RPMI8226 (cell line): ENCODE data around the gene HOXA5.

Experiments used
- DNase-seq: peaks from one replicate; pipeline ENCODE4 v3.0.0-alpha.2; 2015

HOXA5 gene

DNA sequence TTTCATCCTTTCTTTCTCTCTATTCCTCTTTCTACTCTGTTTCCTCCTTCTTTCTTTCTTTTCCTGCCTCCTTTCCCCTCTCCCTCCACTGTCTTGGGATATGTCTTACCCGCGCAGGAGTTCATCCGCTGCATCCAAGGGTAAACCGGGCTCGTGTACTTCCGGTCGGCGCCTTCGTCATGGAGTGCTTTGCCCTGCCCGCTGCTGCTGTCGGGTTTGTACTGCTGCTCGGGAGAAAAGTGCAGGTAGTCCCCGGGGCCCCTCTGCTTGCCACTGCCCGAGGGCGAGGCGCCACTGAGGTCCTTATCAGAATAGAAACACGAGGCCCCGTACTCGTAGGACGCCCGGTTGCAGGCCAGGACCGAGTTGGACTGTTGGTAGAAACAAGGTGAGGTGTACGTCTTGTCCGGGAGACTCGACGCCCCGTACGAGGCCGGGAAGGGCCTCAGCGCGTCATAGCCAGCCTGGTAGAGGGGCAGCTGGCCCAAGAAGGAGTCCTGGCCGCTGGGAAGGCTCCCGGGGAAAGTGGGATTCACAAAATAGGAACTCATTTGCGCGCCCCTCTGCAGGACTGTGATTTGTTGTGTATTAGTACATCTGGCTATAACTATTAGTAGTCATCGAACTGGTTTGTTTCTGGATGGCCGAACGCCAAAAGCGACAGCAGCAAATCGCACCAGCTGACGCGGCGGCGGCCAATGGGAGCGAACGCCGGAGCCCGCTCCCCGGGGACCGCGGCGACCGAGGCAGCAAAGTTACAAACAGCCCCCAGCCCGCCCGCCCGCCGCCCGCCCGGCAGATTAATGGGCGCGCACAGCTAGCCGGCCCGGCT, 3.9 kb upstream of the HOXA5 start, which contains the start of gene HOXA6:
Gene HOXA6, minus strand, starts transcription at position 576 of the 832 bp plus-strand sequence. Its CDS starts 25 bp downstream, at position 551.
- DNase-seq: no peak

DNA sequence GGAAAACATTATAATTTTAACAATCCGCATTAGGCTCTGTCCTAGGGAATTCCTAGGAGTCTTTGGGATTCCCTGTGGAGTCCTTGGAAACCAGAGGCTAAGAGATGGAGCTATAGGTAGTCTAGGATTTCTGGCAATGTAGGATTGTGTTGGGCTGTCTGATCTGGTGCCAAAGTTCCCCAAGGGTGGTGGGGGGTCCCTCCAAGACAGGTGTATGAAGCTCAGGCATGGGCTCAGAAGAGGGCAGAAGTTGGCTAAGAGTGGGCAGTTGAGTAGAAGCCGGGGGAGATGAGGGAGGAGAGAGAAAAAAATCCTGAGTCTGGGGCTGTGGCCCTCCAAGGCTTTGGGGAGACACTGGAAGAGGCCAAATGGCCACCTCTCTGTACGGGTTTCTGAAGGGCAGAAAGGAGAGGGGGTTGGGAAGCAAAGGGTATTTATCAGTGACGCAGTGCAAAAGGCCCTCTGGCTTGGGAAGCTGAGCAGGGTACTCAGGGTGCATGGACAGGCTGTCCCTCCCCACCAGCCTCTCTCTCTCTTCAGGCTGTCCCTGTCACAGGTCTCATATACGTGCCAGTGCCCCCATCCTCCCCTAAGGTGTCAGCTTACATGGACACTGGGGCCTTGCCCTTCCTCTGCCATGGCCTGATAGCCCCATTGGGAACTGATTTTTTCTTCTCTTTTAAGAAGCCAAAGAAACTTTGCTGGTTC, 3.2 kb upstream of the HOXA5 start:
- no peak for DNase-seq

DNA sequence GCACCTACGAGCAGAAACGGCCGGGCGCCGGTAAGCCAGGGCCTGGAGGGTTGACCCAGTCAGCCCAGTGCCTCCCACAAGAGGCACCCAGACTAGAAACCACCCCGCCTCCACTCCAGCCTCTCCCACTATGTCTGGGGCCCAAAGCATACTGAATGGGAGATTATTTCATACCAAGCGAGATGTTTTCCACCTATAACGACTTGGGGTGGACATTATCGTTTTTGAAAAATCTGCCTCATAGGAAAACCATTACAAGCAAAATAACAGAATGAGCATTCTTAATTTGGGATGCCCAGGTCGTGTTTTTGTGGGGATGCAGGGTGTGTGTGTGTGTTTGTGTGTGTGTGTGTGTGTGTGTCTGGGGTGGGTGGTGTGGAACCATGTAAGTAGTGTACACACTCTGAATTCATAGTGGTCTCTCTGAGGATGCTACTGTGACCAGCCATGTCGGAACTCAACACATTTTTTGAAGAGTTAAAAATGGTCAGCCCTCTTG, 2.5 kb upstream of the HOXA5 start:
- no peak for DNase-seq

DNA sequence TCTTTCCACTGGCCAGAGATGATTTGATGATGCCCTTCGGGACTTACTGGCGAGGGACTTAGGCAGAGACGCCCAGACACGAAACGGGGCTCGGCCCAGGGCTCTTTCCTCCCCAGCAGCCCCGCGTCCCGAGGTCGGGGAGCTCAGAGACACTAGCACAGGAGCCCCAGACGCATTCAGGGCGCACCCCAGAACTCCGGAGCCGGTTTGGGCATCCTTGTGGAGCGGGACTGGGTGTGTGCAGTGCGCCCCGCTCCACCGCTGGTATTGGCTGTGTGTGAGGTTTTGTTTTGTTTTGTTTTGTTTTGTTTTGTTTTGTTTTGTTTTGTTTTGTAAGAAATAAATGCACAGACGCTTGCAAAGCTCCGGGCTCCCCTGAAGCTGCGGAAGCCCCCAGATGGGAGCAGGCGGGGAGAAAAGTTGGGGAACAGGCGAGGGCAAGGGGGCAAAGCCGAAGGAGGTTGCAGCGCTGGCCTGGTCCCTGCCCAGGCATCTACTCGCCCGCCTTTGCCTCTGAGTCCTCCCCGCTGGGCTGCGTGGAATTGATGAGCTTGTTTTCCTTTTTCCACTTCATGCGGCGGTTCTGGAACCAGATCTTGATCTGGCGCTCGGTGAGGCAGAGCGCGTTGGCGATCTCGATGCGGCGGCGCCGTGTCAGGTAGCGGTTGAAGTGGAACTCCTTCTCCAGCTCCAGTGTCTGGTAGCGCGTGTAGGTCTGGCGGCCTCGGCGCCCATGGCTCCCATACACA, 1.9 kb upstream of the HOXA5 start:
- DNase-seq: no peak

- DNase-seq: no peak
These were observed 1.3 kb upstream of the HOXA5 start for GRCh38 chr7:27144781-27145164.

- no peak for DNase-seq
These were observed 684 bp upstream of the HOXA5 start for GRCh38 chr7:27143950-27144780.

DNA sequence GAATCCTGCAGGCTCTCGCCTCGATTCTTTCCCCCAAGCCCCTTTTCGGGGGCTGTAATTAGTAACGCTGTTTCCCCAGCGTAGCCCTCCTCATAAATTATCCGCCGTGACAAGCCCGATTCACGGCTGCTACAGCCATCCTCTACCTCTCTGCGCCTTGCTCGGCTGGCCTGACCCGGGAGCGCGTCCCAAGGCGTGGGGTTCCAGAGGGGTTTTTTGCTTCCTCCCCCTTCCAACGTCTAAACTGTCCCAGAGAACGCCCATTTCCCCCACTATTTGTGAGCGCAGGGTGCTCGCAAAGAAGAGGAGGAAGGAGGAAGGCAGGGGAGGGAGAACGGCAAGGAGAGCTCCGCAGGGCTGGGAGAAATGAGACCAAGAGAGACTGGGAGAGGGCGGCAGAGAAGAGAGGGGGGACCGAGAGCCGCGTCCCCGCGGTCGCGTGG, 880 bp downstream of the HOXA5 start:
- DNase-seq: no peak

GRCh38 chr7:27141923-27142579, 1.4 kb downstream of the HOXA5 start:
- DNase-seq: no peak

DNA sequence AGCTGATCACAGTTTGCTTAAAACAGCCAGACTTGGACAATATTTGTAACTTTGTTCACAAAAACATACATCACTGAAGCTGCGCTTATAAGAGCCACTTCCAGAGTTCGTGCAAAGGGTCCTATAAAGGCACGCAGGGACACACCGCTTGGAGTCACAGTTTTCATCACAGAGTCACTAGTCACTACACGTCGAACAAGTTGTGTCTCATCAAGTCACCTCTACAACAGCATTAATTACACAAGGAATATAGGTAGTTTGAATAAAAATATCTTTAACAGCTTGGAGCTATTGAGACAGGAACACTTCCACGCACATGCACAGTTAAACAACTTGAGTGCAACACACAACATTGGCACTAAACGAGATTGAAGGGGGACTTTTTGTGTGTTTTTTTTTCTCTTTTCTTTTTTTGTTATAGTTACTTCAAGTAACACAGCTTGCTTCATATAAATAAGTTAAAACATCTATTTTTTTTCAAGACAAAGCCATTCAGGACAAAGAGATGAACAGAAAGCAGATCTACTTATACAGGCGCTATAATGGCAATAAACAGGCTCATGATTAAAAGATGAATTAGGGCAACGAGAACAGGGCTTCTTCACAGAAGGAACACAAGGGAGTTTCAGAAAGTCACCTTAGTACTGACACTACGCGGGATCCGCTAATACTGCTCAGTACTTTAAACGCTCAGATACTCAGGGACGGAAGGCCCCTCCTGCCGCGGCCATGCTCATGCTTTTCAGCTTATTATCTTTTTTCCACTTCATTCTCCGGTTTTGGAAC, 2.2 kb downstream of the HOXA5 start:
- no peak for DNase-seq

- DNase-seq: no peak
These were observed 3.2 kb downstream of the HOXA5 start for GRCh38 chr7:27140126-27140857.

DNA sequence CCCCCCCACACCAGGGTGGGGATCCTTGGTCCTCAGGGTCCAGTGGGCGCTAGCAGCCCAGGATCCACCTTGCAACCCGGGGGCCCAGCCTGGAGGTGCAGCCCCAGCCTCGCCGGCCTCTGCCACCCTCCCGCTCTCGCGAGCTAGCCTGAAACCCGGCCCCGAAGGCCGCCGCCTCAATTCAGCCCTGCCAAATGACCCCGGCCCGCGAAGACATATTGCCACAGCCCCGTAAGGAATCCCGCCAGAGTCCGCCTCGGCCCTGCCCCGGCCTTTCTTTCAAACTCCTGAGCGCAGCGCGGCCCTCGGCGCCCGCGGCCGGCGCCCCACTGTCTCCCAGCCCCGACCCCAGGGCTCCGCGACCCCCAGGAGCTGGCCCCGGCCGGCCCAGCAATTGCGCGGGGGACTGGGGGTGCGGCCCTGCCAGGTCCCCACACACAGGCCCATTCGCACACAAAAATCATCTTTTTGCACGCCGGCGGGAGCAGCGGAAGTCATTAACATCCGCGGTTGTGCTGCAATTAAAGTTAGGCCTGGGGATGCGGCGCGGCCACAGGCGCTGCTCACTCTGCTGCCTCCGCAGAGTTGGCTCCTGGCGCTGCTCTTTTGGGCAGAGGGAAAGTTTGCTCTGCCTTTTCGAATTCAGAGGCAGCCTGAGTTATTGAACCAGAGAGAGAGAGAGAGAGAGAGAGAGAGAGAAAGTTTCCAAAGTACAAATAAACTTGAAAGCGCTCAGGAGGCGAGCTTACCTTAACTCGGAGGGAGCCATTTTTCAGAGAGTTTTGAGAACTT, 4.0 kb downstream of the HOXA5 start:
- no peak for DNase-seq

DNA sequence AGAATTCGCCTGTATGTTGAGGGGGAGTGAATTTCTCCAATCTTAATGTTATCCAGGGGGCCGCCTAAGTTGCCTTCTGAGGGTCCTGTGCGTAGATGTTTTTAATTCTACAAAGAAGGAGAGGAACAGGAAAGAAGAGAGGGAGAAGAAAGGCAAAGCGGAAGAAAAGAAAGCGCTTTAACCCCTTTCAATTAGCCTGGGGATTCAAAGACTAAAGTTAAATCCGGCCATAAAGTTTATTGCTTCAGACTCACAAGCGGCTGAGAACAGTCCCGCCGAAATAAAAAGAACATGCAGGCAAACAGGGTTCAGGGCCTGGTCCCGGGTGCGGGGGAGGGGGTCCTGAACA, 4.5 kb downstream of the HOXA5 start:
- DNase-seq: no peak

DNA sequence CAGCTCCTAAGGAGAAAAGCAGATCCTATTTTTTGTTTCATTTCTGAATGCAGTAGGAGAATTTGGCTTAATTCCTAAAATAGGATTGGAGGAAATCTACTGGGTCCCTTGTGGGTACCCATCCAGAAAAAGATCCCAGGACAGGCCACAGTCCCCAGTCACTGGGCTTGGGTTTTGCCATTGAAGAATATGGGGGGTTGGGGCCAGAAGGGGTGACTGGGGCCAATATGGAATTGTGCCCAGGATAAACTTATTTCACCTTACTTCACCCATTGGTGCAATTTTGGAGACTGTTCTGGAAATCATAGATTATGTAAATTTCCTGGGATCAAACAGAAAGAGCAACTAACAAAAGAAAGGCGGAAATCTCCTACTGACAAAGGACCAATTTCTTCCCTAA, 5.0 kb downstream of the HOXA5 start:
- no peak for DNase-seq

GRCh38 chr7:27137640-27138315, 5.7 kb downstream of the HOXA5 start:
- DNase-seq: no peak

GRCh38 chr7:27134392-27134791, 9.1 kb downstream of the HOXA5 start:
- no peak for DNase-seq

GRCh38 chr7:27133409-27134231, 9.9 kb downstream of the HOXA5 start:
- DNase-seq: no peak

DNA sequence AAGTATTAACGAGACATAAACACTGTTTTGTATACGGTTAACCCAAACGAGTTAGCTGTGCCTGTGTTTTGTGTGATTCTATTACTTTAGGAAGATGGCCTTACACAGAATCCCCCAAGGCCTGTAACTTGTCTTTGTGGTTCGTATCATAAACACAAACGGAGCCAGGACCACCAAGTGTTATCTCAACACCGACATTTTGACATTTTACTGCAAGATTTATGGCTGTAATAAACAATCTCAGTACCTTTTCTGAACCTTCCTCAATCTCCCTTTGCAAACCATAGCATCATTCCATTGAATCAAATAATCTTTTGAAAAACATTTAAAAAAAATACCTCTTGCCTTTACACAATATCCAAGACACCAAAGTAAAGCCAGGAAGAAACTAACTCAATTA, 10.5 kb downstream of the HOXA5 start:
- no peak for DNase-seq

GRCh38 chr7:27132214-27132613, 11.3 kb downstream of the HOXA5 start:
- no peak for DNase-seq
